Measurements from ENCODE around the gene WDR90.

GRCh38 chr16:714079-714478 lies 64.9 kb downstream of the WDR90 start:
- TF ChIP-seq CTCF (conservative IDR thresholded peaks at IDR 0.05; ENCODE audit: low read length) = no peak
- TF ChIP-seq EZH2phosphoT487 (IDR thresholded peaks at IDR 0.05; ENCODE audit: borderline replicate concordance) = no peak
